Measurements from ENCODE around the gene MOB3A.

Gene MOB3A

GRCh38 chr19:2043251-2043641, 52.9 kb downstream of the MOB3A start:
- Histone ChIP-seq H3K27ac (ENCODE audit: low read depth, low read length) (peak overlapping the region; percentile 84), H3K36me3 (ENCODE audit: insufficient read depth, low read length) (peaks cover 60% of the 10 kb centered on the region), H3K27me3 (ENCODE audit: control insufficient read depth in 1 of 2, insufficient read depth in 2 of 2, low read length in 2 of 2) (no peaks in the 10 kb centered on the region), H3K9me3 (ENCODE audit: low read length) (no peaks in the 10 kb centered on the region), H3K4me3 (ENCODE audit: low read depth in 1 of 2, low read length in 2 of 2) (peak overlapping the region in 1 of 2 donors; percentile 52), H3K4me1 (ENCODE audit: insufficient read depth, low read length) (peaks cover 61% of the 10 kb centered on the region), H3K9ac (ENCODE audit: low read length) (no peak overlapping the region)

DNA sequence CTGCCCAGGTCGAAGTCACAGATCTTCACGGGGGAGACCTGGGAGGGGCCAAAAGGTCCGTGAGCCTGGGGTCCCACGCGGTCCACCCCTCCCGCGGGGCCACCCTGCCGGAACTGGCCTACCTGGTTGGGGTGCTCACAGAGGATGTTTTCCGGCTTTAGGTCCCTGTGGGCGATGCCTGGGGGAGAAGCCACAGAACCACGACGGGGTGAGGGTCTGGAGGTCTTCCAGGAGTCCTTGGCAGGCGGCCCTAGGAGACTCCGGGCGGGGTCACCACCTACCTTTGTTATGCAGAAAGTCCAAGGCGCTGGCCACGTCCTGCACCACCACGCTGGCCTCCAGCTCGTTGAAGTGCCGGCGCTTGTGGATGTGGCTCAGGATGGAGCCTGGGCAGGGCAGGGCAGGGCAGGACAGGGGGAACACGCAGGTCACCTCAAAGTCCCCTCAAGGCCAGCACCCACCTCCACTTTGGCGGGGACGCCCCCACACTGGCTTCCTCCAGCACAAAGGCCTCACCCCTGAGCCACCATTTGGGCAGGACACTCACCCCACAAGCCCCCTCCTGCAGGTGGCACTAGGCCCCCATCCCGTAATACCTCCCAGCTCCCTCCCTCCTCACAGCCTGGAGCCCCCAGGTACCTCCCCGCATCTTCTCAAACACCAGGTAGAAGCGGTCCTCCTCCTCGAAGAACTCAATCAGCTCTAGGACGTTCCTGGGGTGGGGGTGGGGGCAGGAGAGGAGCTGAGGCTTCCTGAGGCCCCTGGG, 53.5 kb downstream of the MOB3A start:
- Histone ChIP-seq H3K4me1 (ENCODE audit: insufficient read depth, low read length) (peaks cover 56% of the 10 kb centered on the region), H3K4me3 (ENCODE audit: low read depth in 1 of 2, low read length in 2 of 2) (peak overlapping the region; percentile 37 to 52), H3K27me3 (ENCODE audit: control insufficient read depth in 1 of 2, insufficient read depth in 2 of 2, low read length in 2 of 2) (no peaks in the 10 kb centered on the region), H3K27ac (ENCODE audit: low read depth, low read length) (peak overlapping the region; percentile 84), H3K36me3 (ENCODE audit: insufficient read depth, low read length) (peaks cover 60% of the 10 kb centered on the region), H3K9me3 (ENCODE audit: low read length) (no peaks in the 10 kb centered on the region), H3K9ac (ENCODE audit: low read length) (peak overlapping the region; percentile 86)

GRCh38 chr19:2041683-2042484, 54.2 kb downstream of the MOB3A start:
- peak overlapping the region; percentile 93 for H3K27ac ChIP-seq (ENCODE audit: low read depth, low read length)
- peaks cover 60% of the 10 kb centered on the region for H3K36me3 ChIP-seq (ENCODE audit: insufficient read depth, low read length)

GRCh38 chr19:2041433-2041682, 54.8 kb downstream of the MOB3A start:
- H3K4me3 ChIP-seq (ENCODE audit: low read depth in 1 of 2, low read length in 2 of 2), result peak overlapping the region; percentile 43 to 66
- H3K4me1 ChIP-seq (ENCODE audit: insufficient read depth, low read length), result peaks cover 44% of the 10 kb centered on the region
- peaks cover 60% of the 10 kb centered on the region for H3K36me3 ChIP-seq (ENCODE audit: insufficient read depth, low read length)
- no peaks in the 10 kb centered on the region for H3K9me3 ChIP-seq (ENCODE audit: low read length)
- no peaks in the 10 kb centered on the region for H3K27me3 ChIP-seq (ENCODE audit: control insufficient read depth in 1 of 2, insufficient read depth in 2 of 2, low read length in 2 of 2)
- H3K9ac ChIP-seq (ENCODE audit: low read length), result peak overlapping the region; percentile 39
- H3K27ac ChIP-seq (ENCODE audit: low read depth, low read length), result peak overlapping the region; percentile 93

More at GRCh38 chr19:2041683-2042484, 54.2 kb downstream of the MOB3A start:
- Histone ChIP-seq H3K4me1 (ENCODE audit: insufficient read depth, low read length) (peaks cover 48% of the 10 kb centered on the region), H3K9me3 (ENCODE audit: low read length) (no peaks in the 10 kb centered on the region), H3K27me3 (ENCODE audit: control insufficient read depth in 1 of 2, insufficient read depth in 2 of 2, low read length in 2 of 2) (no peaks in the 10 kb centered on the region), H3K4me3 (ENCODE audit: low read depth in 1 of 2, low read length in 2 of 2) (peak overlapping the region; percentile 52 to 66), H3K9ac (ENCODE audit: low read length) (peak overlapping the region; percentile 86)

DNA sequence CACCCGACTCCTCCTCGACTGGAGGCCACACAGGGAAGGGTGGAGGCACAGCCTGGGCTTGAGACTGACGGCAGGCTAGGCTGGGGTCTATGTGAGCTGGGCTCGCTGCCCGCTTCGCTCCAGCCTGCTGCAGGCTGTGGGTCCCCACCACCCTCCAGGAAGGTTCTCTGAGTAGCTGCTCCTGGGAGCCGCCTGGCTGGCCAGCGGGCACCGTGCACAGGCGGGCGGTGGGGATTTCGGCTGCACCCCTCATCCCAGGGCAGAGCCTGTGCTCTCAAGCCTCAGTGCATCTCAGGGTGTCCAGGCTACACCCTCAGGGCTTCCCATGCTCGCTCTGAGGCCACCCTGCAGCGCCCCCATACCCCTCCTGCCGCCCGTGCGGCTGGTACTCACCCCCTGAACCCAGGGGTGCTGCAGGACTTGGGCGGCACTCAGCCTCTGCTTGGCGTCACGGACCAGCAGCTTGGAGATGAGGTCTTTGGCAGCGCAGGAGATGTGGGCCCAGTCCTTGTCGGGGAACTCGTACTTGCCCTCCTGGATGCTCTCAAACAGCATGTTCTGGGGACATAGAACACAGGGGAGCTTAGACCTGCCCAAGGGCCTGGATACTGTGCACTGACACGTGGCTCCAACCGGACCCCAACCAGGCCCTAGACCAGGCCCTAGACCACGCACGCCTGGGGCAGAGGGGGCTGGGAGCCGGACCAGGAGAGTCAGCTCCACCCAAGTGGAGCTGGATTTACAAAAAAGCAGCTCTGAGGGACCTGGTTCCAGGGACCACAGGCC, 55.3 kb downstream of the MOB3A start:
- H3K27me3 ChIP-seq (ENCODE audit: control insufficient read depth in 1 of 2, insufficient read depth in 2 of 2, low read length in 2 of 2), result no peaks in the 10 kb centered on the region
- H3K4me1 ChIP-seq (ENCODE audit: insufficient read depth, low read length), result peaks cover 42% of the 10 kb centered on the region
- H3K9ac ChIP-seq (ENCODE audit: low read length), result peak overlapping the region; percentile 39
- H3K27ac ChIP-seq (ENCODE audit: low read depth, low read length), result peak overlapping the region; percentile 93
- H3K36me3 ChIP-seq (ENCODE audit: insufficient read depth, low read length), result peaks cover 56% of the 10 kb centered on the region
- H3K4me3 ChIP-seq (ENCODE audit: low read depth in 1 of 2, low read length in 2 of 2), result peak overlapping the region in 1 of 2 donors; percentile 43
- no peaks in the 10 kb centered on the region for H3K9me3 ChIP-seq (ENCODE audit: low read length)

- no peak overlapping the region for H3K9ac ChIP-seq (ENCODE audit: low read length)
- H3K27me3 ChIP-seq (ENCODE audit: control insufficient read depth in 1 of 2, insufficient read depth in 2 of 2, low read length in 2 of 2), result no peaks in the 10 kb centered on the region
- H3K4me3 ChIP-seq (ENCODE audit: low read depth in 1 of 2, low read length in 2 of 2), result no peak overlapping the region
- H3K9me3 ChIP-seq (ENCODE audit: low read length), result peaks cover 4% of the 10 kb centered on the region
- H3K27ac ChIP-seq (ENCODE audit: low read depth, low read length), result no peak overlapping the region
- peaks cover 38% of the 10 kb centered on the region for H3K4me1 ChIP-seq (ENCODE audit: insufficient read depth, low read length)
- peaks cover 49% of the 10 kb centered on the region for H3K36me3 ChIP-seq (ENCODE audit: insufficient read depth, low read length)
Observed at GRCh38 chr19:2039959-2040646, 56.0 kb downstream of the MOB3A start.

DNA sequence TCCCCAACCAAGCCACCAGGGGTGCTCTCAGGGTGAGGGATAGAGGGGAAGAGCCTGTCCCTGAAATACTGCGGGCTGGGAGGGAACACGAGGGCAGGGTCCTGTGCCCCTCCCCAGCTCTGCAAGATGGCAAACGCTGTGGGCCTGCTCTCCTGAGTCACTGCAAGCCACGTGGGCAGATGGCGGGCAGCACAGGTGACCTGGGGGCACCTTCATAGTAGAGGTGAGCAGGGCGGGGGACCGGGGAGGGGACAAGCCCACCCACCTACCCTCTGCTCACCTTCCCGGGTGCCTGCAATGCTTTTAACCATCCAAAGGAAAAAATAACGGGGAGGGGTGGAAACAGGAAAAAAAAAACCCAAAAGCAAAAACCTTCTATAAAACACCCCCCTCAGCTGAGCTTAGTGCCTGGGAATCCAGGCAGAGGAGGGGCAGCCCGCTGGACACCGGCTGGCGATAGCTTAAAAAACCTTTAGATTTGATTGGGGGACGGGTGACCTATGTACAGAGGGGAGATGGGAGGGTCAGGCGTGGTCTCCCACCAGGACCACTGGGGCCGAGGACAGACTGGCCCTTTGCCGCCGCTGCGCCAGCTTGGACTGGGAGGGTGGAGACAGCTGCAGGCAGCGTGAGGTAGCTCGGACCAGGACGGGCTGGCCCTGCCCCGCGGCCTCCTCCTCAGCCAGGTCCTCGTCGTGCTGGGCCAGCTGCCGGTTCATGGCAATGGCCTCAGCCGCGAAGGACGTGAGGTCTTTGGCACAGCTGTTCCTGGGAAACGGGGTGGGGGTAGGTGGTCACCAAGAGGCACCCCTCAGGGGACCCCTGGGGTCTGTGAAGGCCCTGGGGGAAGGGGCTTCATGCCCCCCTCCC, 56.8 kb downstream of the MOB3A start:
- Histone ChIP-seq H3K4me1 (ENCODE audit: insufficient read depth, low read length) (peaks cover 30% of the 10 kb centered on the region), H3K9ac (ENCODE audit: low read length) (no peak overlapping the region), H3K36me3 (ENCODE audit: insufficient read depth, low read length) (peaks cover 41% of the 10 kb centered on the region), H3K27ac (ENCODE audit: low read depth, low read length) (no peak overlapping the region), H3K27me3 (ENCODE audit: control insufficient read depth in 1 of 2, insufficient read depth in 2 of 2, low read length in 2 of 2) (no peaks in the 10 kb centered on the region), H3K9me3 (ENCODE audit: low read length) (peaks cover 4% of the 10 kb centered on the region), H3K4me3 (ENCODE audit: low read depth in 1 of 2, low read length in 2 of 2) (no peak overlapping the region)

DNA sequence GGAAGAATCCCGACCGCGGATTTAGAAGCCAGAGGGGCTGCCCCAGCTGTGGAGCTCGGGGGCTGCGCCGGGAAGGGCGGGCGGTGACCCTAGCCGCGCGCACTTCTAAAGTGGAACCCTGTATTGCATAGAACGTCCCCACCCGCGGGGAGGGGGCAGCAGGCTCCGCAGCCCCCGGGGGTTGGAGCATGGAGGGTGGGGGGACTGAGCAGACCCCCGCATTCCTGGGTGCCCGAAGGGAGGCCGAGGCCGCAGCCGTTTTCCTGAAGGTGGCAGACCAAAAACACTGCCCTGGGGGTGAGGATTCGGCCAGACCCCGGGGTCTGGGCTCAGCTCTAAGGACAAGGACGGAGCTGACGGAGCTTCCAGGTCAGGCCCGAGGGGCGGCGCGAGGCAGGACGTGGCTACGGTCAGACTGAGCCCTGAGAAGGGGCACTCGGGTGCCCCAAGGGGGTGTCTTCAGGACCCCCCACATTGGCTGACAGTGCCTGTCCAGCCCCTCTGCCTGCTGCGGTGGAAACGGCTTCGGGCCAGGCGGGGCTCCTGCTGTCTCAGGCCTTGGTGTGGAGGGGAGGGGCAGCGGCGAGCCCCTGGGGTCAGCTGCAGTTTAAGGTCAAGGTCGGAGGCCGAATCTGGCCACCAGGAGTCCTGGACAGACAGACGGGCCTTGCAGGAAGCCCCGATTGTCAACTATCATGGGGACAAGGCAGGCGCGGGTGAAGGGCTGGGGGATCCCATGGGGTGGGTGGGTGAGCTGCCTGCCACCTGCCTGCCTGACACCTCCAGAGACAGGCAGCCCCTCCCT, 57.6 kb downstream of the MOB3A start:
- peaks cover 27% of the 10 kb centered on the region for H3K4me1 ChIP-seq (ENCODE audit: insufficient read depth, low read length)
- no peak overlapping the region for H3K27ac ChIP-seq (ENCODE audit: low read depth, low read length)
- no peak overlapping the region for H3K9ac ChIP-seq (ENCODE audit: low read length)
- H3K4me3 ChIP-seq (ENCODE audit: low read depth in 1 of 2, low read length in 2 of 2), result no peak overlapping the region
- peaks cover 36% of the 10 kb centered on the region for H3K36me3 ChIP-seq (ENCODE audit: insufficient read depth, low read length)
- H3K27me3 ChIP-seq (ENCODE audit: control insufficient read depth in 1 of 2, insufficient read depth in 2 of 2, low read length in 2 of 2), result no peaks in the 10 kb centered on the region
- peaks cover 4% of the 10 kb centered on the region for H3K9me3 ChIP-seq (ENCODE audit: low read length)

- Histone ChIP-seq H3K4me1 (ENCODE audit: insufficient read depth, low read length) (peaks cover 22% of the 10 kb centered on the region), H3K27ac (ENCODE audit: low read depth, low read length) (no peak overlapping the region), H3K4me3 (ENCODE audit: low read depth in 1 of 2, low read length in 2 of 2) (no peak overlapping the region), H3K9me3 (ENCODE audit: low read length) (peaks cover 4% of the 10 kb centered on the region), H3K9ac (ENCODE audit: low read length) (no peak overlapping the region), H3K36me3 (ENCODE audit: insufficient read depth, low read length) (peaks cover 30% of the 10 kb centered on the region), H3K27me3 (ENCODE audit: control insufficient read depth in 1 of 2, insufficient read depth in 2 of 2, low read length in 2 of 2) (no peaks in the 10 kb centered on the region)
Observed at GRCh38 chr19:2037651-2038255, 58.4 kb downstream of the MOB3A start.
